Tibial nerve (tissue), 3 donors: Measurements from ENCODE around the gene TP73.

ENCODE experiments used
- POLR2A ChIP-seq, 2 donors: fragments of 450-650 bp; IDR thresholded peaks; one replicate each; pipeline ENCODE4 v1.6.1; 2017; ENCODE audit warnings: antibody characterized with exemption in 2 of 2, mild to moderate bottlenecking in 2 of 2, moderate library complexity in 2 of 2
- TF ChIP-seq, protein P1 (sequence below), 5 experiments: fragments of 200-600 bp in 3 of 5; fragments of 450-650 bp in 2 of 5; sonication (generic) in 3 of 5; IDR thresholded peaks; one replicate each; pipeline ENCODE4 v1.5.1; 2016 to 2019; ENCODE audit warnings: antibody characterized with exemption in 5 of 5, mild to moderate bottlenecking in 3 of 5, moderate library complexity in 2 of 5

DNA sequence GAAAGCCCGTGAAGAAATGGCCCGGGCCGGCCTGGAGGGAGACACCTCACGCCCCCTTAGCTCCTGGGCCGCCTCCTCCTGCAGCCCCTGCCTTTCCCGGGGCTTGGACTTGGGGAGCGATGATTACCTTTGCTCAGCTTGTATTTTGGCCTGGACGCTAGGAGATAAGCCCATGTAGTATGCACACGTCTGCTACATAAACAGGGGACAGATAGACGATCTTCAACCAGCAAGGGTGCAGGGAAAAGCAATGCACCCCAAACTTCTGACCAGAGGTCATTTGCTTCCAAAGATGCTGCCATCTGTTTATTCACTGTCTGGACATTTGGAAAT lies 936 bp downstream of the TP73 start:
- TF ChIP-seq, protein P1, sequence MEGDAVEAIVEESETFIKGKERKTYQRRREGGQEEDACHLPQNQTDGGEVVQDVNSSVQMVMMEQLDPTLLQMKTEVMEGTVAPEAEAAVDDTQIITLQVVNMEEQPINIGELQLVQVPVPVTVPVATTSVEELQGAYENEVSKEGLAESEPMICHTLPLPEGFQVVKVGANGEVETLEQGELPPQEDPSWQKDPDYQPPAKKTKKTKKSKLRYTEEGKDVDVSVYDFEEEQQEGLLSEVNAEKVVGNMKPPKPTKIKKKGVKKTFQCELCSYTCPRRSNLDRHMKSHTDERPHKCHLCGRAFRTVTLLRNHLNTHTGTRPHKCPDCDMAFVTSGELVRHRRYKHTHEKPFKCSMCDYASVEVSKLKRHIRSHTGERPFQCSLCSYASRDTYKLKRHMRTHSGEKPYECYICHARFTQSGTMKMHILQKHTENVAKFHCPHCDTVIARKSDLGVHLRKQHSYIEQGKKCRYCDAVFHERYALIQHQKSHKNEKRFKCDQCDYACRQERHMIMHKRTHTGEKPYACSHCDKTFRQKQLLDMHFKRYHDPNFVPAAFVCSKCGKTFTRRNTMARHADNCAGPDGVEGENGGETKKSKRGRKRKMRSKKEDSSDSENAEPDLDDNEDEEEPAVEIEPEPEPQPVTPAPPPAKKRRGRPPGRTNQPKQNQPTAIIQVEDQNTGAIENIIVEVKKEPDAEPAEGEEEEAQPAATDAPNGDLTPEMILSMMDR (IDR thresholded peaks at IDR 0.05): no peak
- TF ChIP-seq POLR2A (IDR thresholded peaks at IDR 0.05): no peak
